Measurements from ENCODE around the gene LPCAT2.

The LPCAT2 gene, protein sequence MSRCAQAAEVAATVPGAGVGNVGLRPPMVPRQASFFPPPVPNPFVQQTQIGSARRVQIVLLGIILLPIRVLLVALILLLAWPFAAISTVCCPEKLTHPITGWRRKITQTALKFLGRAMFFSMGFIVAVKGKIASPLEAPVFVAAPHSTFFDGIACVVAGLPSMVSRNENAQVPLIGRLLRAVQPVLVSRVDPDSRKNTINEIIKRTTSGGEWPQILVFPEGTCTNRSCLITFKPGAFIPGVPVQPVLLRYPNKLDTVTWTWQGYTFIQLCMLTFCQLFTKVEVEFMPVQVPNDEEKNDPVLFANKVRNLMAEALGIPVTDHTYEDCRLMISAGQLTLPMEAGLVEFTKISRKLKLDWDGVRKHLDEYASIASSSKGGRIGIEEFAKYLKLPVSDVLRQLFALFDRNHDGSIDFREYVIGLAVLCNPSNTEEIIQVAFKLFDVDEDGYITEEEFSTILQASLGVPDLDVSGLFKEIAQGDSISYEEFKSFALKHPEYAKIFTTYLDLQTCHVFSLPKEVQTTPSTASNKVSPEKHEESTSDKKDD

DNA sequence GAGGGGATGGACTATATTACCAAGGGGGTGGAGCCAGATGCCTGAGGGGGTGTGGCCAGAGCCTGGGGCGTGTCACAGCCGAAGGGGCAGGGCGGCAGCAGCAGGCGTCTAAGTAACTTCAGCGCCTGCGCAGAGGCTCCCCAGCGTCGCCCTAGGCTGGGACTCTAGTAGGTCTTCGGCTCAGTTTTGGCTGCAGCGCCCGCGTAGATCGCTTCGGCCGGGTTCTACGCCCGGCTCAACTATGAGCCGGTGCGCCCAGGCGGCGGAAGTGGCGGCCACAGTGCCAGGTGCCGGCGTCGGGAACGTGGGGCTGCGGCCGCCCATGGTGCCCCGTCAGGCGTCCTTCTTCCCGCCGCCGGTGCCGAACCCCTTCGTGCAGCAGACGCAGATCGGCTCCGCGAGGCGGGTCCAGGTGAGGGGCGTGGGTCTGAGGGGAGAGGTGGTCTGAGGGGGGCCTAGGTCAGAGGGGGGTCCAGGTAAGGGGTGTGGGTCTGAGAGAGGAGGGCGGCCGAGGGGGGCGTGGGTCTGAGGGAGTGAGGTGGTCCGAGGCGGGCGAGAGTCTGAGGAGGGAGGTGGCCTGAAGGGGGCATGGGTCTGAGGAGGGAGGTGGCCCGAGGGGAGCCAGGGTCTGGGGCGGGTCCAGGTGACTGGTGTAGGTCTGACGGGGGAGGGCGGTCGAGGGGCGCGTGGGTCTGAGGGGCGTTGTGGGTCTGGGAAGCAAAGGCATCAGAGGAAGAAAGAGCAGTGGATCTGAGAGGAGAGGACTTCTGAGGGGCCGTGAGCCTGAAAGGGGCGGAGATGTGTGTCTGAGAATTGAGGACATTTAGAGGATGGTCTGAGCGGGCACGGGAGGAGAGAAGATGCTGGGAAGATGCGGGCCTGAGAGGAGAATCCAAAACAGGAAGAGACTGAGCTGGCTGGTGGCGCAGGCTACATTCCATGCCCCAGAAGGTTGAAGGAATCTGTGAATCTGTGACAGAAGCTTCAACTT is at the start of gene LPCAT2:
Gene LPCAT2 (plus strand): TSS at position 132 of the 991 bp plus-strand sequence. CDS start 110 bp downstream, at position 242.
- in situ Hi-C loops (cut with MboI; ENCODE audit: low sequenced_read_pairs), result no loop called here

DNA sequence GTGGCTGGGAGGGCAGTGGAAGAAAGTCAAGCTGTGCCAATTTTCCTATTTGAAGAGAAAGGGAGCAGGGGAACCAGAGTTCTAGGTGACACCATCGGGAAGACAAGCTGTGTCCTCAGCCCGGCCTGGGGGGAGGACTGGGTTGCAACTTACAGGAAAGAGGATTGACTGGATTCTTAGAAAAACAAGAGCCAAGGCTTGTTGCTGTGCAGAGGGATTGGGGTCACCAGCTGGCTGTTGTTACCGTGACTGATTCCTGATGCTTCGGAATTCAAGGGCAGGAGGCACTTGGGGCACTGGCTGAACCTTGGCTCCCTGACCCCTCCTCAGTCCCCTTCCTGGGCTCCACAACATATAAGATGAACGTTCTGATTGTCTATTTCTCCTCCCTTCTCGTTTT is 46.6 kb upstream of the LPCAT2 start:
- in situ Hi-C loops (cut with MboI; ENCODE audit: low sequenced_read_pairs), result loop anchor here (10.0 kb wide), 1 partner anchor 383 kb away; no protein-coding TSS in a partner anchor

DNA sequence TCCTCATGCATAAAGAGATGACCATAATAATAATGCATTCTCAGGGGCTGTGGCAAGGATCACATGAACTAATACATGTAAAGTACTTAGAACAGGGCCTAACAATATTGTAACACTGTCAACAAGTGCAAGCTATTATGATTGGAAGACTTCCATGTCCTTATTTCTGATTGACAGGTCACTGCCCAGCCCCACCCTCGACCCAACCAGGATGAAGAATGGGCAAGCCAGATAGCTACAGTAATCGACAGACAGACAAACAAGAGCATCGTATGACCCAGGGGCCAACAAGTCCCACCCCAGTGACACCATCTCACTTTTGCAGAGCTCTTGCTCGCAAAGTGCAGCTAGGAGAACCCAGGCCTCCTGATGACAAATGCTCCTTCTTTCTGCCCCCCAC is 44.5 kb upstream of the LPCAT2 start:
- in situ Hi-C loops (cut with MboI; ENCODE audit: low sequenced_read_pairs), result loop anchor here (10.0 kb wide), 1 partner anchor 380 kb away; no protein-coding TSS in a partner anchor

DNA sequence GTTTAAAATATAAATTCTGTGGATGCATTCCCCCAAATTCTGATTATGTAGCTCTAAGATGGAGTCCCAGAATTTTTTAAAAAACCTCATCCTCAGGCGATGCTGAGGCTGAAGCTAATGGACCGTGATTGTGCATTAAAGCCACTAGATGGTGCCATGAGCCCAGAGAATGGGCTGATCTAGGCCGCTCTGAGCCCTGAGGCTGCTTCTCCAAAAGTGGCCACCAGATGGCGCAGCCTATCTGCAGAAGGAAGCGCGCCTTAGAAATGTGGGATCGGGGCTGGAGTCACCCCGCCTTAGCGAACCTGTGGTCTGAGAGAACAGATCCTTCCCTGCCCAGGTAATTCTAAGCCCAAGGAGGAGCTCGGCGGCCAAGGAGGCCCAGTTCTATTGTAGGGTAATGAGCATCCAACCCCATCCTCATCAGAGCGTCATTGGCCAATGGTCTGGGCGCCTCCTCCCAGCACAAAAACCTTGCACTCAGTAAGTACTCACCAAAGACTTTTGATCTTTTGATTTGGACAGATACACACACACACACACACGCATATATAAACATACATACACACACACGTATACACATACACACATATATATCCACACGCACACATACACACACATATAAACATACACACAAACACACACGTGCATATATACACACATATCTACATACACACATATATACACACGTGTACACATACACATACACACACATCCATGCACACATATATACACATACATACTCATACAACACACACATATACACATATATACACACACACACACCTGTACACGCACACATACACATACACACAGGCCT is 43.6 kb upstream of the LPCAT2 start:
- in situ Hi-C loops (cut with MboI; ENCODE audit: low sequenced_read_pairs), result loop anchor here (5.0 to 10.0 kb wide), 2 partner anchors 237 to 380 kb away; no protein-coding TSS in a partner anchor

DNA sequence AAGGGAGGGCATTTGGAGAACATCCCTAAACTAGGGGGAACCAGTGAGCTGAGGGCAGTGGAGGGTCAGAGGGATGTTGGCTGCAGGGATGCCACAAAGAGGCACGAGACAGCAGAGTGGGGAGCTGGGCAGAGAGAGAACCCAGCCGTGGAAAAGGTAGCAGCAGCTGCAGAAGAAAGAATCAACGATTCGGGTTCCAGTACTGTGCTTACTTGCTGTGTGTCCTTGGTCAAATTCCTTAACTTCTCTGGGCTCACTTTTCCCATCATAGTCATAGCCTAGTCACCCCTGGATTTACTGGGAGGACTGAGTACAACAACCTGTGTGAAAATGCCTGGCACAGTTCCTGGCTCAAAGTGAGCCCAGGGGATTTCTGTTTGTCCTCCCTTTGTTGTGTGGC is 42.7 kb upstream of the LPCAT2 start:
- in situ Hi-C loops (cut with MboI; ENCODE audit: low sequenced_read_pairs), result loop anchor here (5.0 to 10.0 kb wide), 2 partner anchors 236 to 379 kb away; no protein-coding TSS in a partner anchor

DNA sequence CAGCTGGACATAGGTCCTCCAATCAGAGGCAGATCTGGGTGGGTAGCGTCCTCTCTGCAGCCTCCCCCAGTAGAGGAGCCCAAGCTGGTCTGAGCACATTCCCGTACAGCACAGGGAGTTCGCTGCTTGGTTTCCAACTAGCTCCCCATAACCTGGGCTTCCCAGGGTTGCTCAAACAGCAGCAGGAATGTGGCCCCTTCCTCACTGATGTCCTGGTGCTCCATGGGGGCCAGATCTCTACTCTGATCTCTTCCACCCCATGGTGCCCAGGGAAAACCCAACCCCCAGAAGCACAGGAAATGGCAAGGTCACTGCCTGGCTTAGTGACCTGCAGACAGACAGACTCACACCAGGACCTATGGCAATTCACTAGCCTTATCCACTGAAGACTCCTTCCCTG is 41.0 kb upstream of the LPCAT2 start:
- in situ Hi-C loops (cut with MboI; ENCODE audit: low sequenced_read_pairs), result loop anchor here (5.0 to 10.0 kb wide), 2 partner anchors 234 to 377 kb away; no protein-coding TSS in a partner anchor

DNA sequence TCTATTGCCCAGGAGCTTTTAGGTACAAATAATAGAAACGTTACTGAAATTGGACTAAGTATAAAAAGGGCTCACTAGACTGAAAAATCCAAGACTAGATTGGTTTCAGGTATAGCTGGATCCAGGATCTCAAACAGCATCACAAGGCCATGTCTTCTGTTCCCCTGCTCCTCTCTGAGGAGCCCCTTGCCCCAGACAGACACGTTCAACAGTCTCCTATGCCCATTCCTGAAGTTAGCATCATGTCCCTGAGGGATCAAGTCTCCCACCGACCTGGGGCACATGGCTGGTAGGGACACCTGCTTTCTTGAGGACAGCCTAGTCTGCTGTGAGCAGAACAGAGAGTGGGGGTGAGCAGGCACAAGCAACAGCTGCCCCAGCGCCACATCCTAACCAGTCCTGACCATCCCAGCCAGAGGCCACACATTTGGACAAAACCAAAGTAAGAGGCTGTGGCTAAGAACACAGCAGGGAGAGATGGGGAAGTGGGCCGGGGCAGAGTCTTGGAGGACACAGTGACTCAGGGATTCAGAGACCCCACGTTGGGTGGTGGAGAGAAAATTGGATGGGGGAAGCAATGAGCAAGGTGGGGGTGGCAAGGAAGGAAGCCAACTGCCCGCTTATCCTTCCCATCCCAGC is 40.4 kb upstream of the LPCAT2 start:
- in situ Hi-C loops (cut with MboI; ENCODE audit: low sequenced_read_pairs), result loop anchor here (5.0 to 10.0 kb wide), 2 partner anchors 234 to 376 kb away; no protein-coding TSS in a partner anchor

DNA sequence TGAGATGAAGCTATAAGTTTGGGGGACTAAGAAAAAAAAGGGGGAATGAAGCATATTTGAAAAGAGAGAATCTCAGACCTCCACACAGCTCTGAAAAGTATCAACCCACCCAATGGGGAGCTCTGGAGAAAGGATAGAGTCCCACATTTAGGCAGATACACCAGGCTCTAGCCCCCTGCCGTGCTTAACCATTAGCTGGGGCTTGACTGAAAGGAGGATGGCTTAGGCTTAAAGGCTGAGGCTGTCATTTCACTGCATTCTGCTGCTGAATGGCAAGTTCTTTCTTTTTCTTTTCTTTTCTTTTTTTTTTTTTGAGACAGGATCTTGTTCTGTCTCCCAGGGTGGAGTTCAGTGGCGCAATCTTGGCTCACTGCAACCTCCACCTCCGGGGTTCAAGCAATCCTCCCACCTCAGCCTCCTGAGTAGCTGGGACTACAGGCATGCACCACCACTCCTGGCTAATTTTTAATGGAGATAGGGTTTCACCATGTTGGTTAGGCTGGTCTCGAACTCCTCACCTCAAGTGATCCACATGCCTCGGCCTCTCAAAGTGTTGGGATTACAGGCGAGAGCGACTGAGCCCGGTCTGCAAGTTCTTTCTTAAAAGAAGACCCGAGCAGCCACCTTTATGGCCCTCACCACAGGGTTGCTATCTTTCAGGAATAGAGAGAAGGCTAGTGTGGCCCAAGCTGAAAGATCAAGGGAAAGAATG is 38.9 kb upstream of the LPCAT2 start:
- in situ Hi-C loops (cut with MboI; ENCODE audit: low sequenced_read_pairs), result loop anchor here (5.0 to 10.0 kb wide), 2 partner anchors 232 to 375 kb away; no protein-coding TSS in a partner anchor

DNA sequence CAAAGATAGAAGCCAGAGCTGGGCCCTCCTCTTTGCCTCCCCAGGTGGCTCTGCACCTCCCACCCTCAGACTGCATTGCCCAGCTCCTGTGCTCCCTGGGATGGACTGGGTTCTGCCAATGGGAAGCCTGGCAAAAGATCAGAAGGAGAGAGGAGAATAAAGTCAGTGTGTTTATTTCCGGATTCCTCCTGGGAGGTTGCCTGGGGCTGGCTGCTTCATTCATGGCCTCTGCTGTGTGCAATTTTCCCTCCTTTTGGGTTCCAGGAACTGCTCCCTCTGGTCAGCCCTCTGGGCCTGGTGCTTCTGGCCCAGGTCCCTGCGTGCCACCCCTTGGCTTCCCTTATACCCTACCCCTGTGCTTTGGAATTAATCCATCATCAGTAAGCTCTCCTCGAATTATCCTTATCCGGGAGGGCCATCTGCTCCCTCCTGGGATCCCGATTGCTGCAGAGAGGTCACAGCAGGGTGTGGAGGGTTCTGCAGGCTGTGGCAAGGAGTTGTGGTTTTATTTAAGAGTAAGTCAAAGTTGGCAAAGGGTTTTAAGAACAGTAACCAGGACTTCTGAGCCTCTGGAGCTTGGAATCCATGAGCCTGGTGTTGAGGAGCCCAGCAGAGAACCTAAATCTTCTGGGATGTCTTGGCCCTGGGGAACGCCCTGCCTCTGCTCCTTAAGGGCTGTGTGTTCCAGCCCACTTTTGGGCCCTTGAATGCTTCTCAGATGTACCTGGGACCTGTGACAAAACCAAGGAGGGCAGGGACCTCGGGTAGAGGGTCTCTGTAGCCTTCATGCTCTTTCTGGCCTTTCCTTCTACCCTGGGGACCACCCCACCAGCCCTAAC is 38.1 kb upstream of the LPCAT2 start:
- in situ Hi-C loops (cut with MboI; ENCODE audit: low sequenced_read_pairs), result no loop called here

DNA sequence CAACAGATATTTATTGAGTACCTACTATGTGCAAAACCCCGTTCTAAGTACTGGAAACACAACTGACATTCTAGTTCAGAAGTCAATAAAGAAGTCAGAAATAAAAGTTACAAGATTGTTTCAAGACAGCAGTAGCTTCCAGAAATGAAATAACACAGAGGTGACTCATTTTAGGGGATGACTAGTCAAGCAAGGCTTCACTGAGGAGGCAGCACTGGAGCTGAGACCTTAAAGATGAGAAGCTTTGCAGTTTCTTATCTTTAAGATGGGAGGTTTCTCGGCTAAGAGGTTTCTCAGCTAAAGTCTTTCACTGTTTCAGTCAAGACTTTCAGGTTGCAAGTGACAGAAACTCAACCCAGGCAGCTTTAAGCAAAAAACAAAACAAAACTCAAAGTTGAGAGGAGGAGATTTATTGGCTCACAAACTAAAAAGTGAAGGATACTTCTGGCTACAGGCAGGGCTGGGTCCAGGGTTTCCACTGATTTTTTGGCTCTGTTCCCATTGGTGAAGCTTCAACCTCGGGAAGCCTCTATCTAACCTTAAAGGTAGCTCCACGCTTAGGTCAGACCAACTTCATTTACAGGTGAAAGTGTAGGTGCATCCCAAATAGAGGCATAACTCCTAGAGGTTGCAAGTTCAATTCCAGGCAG is 37.3 kb upstream of the LPCAT2 start:
- in situ Hi-C loops (cut with MboI; ENCODE audit: low sequenced_read_pairs), result no loop called here

DNA sequence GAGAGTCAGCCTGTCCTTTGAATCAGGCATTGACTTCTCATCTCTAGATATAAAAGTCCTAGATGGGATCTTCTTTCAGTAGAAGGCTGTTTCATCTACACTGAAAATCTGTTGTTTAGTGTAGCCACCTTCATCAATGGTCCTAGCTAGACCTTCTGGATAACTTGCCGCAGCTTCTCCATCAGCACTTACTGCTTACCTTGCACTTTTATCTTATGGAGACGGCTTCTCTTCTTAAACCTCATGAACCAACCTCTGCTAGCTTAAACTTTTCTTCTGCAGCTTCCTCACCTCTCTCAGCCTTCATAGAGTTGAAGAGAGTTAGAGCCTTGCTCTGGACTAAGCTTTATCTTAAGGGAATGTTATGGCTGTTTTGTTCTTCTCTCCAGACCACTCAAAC is 35.3 kb upstream of the LPCAT2 start:
- in situ Hi-C loops (cut with MboI; ENCODE audit: low sequenced_read_pairs), result no loop called here

DNA sequence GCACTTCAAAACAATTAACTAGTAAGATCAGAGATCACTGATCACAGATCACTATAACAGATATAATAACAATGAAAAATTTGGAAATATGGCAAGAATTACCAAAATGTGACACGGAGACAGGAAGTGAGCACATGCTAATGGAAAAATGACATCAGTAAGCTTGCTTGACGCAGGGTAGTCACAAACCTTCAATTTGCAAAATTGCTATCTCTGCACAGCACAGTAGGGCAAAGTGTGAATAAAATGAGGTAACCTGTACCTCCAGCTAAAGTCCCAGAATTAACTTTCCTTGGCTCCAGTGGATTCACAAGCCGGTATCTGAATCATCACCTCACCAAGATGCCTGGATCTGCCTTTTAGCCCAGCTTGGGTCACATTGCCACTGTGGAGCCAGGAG is 34.1 kb upstream of the LPCAT2 start:
- in situ Hi-C loops (cut with MboI; ENCODE audit: low sequenced_read_pairs), result no loop called here

DNA sequence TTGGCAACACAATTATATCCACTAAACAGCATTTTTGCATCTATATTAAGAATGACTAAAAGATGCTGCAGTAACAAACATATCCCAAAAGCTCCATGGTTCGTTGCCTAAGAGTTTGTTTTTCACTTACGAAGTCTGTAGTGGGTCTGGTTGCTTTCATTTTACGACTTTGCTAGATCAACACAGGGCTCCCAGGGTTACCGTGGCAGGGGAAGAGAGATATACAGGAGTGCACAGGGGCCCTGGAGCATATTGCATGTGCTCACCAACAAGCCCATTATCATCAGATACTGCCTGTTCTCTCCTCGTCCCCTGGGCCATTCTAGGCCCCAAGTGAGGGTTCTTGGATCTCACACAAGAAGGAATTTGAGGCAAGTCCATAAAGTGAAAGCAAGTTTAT is 33.0 kb upstream of the LPCAT2 start:
- in situ Hi-C loops (cut with MboI; ENCODE audit: low sequenced_read_pairs), result no loop called here

DNA sequence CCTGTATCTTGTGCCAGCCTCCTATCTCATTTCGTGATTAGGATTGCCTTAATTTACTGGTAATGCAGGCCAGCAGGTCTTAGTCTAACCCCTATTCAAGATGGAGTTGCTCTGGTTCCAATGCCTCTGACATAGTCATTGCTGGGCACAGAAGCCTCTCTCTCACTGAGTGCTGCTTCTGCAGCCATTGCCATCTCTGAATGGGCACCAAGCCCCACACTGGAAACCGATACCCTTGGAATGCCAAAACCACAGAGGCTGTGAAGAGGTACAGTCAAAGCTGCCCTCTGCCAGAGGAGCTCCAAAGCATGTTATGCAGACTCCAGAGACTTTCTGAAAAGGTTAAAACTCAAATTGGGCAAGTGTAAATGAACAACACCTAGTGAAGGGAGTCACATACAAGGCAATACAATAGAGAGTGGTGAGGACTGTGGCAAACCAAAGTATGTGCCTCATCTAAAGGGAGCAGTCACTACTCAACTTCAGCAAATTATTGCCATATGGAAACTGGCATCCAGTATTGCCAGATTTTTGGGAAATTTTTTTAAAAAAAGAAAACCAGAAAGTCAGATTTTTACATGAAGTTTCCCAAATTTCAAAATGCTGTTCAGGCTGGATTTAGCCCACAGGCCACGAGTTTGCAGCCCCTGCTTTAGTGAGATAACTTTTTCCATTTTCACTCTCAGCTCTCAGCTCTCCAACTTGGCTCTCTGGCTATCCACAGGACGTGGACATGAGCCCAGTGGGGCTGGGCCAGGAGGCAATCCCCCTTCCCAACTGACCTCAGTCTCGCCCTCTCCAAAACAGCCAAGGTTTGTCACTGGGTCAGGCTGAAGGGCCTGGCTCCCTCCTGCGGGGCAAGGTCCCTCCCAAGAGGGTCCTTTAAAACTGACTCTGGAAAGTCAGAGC is 32.0 kb upstream of the LPCAT2 start:
- in situ Hi-C loops (cut with MboI; ENCODE audit: low sequenced_read_pairs), result no loop called here

DNA sequence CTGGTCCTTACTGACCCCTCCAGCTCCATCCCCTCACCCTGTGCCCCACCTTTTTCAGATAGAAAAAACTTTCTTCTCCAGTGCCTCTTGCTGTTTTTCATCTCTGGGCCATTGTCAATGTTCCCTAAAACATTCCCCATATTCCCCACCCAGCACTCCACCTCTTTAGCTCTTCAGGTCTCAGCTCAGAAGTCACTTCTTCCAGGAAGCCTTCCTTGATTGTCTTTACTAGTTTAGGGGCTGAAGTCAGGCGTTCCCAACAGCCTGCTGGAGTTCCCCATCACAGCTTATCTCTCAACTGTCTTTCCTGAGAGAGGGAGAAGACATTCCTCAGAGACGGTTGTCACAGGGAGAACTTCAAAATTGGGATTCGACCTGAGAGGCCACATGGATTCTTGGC is 31.1 kb upstream of the LPCAT2 start:
- in situ Hi-C loops (cut with MboI; ENCODE audit: low sequenced_read_pairs), result no loop called here

DNA sequence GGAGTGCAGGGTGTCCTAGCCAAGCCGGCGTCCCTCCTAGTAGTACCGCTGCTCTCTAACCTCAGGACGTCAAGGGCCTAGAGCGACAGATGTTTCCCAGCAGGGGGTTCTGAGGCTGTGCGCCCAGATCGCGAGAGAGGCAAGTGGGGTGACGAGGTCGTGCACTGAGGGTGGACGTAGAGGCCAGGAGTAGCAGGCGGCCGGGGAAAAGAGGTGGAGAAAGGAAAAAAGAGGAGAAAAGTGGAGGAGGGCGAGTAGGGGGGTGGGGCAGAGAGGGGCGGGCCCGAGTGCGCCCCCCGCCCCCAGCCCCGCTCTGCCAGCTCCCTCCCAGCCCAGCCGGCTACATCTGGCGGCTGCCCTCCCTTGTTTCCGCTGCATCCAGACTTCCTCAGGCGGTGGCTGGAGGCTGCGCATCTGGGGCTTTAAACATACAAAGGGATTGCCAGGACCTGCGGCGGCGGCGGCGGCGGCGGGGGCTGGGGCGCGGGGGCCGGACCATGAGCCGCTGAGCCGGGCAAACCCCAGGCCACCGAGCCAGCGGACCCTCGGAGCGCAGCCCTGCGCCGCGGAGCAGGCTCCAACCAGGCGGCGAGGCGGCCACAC is 29.9 kb upstream of the LPCAT2 start, which contains the start of gene MMP2:
Gene MMP2 (plus strand): TSS at position 372 of the 603 bp plus-strand sequence. CDS start 282 bp downstream, outside the sequence.
- in situ Hi-C loops (cut with MboI; ENCODE audit: low sequenced_read_pairs), result no loop called here
